DMS114 treated with DMSO at 0.1 percent for 48 hours (cell line): ENCODE measurements around the gene CTPS2.
"Not testable (repeated sequence)": the region's sequence is repeated elsewhere in the genome, so short reads cannot be mapped to it uniquely, and the experiment has no call there.

Experiments
- DNase-seq: peaks from one replicate; lab custom pipeline; 2025; ENCODE audit not compliant: unreplicated experiment; lab: John Stamatoyannopoulos, UW

CTPS2 gene

GRCh38 chrX:16606142-16606720, 106.2 kb downstream of the CTPS2 start:
- DNase-seq = no peak

GRCh38 chrX:16604337-16604736, 108.1 kb downstream of the CTPS2 start:
- DNase-seq = no peak

GRCh38 chrX:16603822-16604221, 108.6 kb downstream of the CTPS2 start:
- no peak for DNase-seq

- not testable (repeated sequence) for DNase-seq
Observed at GRCh38 chrX:16603235-16603634, 109.2 kb downstream of the CTPS2 start.

- no peak for DNase-seq
Observed at GRCh38 chrX:16601885-16602284, 110.6 kb downstream of the CTPS2 start.

GRCh38 chrX:16594490-16594889, 118.0 kb downstream of the CTPS2 start:
- no peak for DNase-seq

GRCh38 chrX:16593801-16594200, 118.7 kb downstream of the CTPS2 start:
- no peak for DNase-seq

- no peak for DNase-seq
Observed at GRCh38 chrX:16592194-16592770, 120.2 kb downstream of the CTPS2 start.

GRCh38 chrX:16589826-16590225, 122.6 kb downstream of the CTPS2 start:
- DNase-seq = no peak

- no peak for DNase-seq
Observed at GRCh38 chrX:16589211-16589610, 123.3 kb downstream of the CTPS2 start.

GRCh38 chrX:16588266-16588665, 124.2 kb downstream of the CTPS2 start:
- no peak for DNase-seq

- DNase-seq = no peak
Observed at GRCh38 chrX:16587836-16588235, 124.6 kb downstream of the CTPS2 start.

GRCh38 chrX:16586377-16587112, 125.9 kb downstream of the CTPS2 start:
- no peak for DNase-seq

- DNase-seq = no peak
Observed at GRCh38 chrX:16585486-16586376, 126.7 kb downstream of the CTPS2 start.

- not testable (repeated sequence) for DNase-seq
Observed at GRCh38 chrX:16580004-16580797, 132.3 kb downstream of the CTPS2 start.

- DNase-seq = no peak
Observed at GRCh38 chrX:16579517-16579916, 133.0 kb downstream of the CTPS2 start.

- DNase-seq = no peak
Observed at GRCh38 chrX:16578218-16578617, 134.3 kb downstream of the CTPS2 start.

- DNase-seq = no peak
Observed at GRCh38 chrX:16577483-16578029, 134.9 kb downstream of the CTPS2 start.

- DNase-seq = not testable (repeated sequence)
Observed at GRCh38 chrX:16575388-16575787, 137.1 kb downstream of the CTPS2 start.

- DNase-seq = no peak
Observed at GRCh38 chrX:16573781-16574180, 138.7 kb downstream of the CTPS2 start.
